ENCODE measurements around the gene NCBP3. TPM values are rescaled to one million over a fixed set of nuclear protein-coding genes. Genes with fewer than 3 reads are reported as not detected.
A peak's percentile ranks its signal among the peaks of the same experiment; 100 is the strongest.

Gene NCBP3
- total RNA-seq, 4 donors from 2014 or later = 15.0 to 33.9 (median 21.9) TPM

GRCh38 chr17:3835410-3836229, 10.4 kb downstream of the NCBP3 start:
- H3K9me3 ChIP-seq = no peaks in the 10 kb centered on the region
- peaks cover 19 to 74% (median 58%) of the 10 kb centered on the region in 4 donors for H3K36me3 ChIP-seq
- TF ChIP-seq CTCF (IDR thresholded peaks at IDR 0.05) (no peak), EP300 (IDR thresholded peaks at IDR 0.05) (no peak), POLR2A (IDR thresholded peaks at IDR 0.05; ENCODE audit: low read depth) (no peak), POLR2AphosphoS5 (IDR thresholded peaks at IDR 0.05) (no peak)
- no peak overlapping the region for H3K27ac ChIP-seq (replicated peaks in 1 of 4)
- H3K4me3 ChIP-seq = no peak overlapping the region
- no peak for DNase-seq (ENCODE audit: extremely low spot score)
- H3K4me1 ChIP-seq = peaks cover 13 to 17% (median 16%) of the 10 kb centered on the region in 4 donors
- intact Hi-C loops (cut with DNase I) = no loop called here
- H3K27me3 ChIP-seq = no peaks in the 10 kb centered on the region
- 81% methylated on average over 14 of the region's 14 CpGs for WGBS

GRCh38 chr17:3834811-3835210, 11.2 kb downstream of the NCBP3 start:
- intact Hi-C loops (cut with DNase I) = no loop called here
- 88% methylated on average over 4 of the region's 4 CpGs for WGBS
- no peak for DNase-seq (ENCODE audit: extremely low spot score)
- Histone ChIP-seq H3K4me3 (no peak overlapping the region), H3K27me3 (no peaks in the 10 kb centered on the region), H3K36me3 (peaks cover 11 to 66% (median 54%) of the 10 kb centered on the region in 4 donors), H3K27ac (replicated peaks in 1 of 4) (no peak overlapping the region), H3K4me1 (peaks cover 13 to 17% (median 15%) of the 10 kb centered on the region in 4 donors), H3K9me3 (no peaks in the 10 kb centered on the region)
- TF ChIP-seq CTCF (IDR thresholded peaks at IDR 0.05) = no peak
- no peak for TF ChIP-seq EP300 (IDR thresholded peaks at IDR 0.05)
- no peak for TF ChIP-seq POLR2AphosphoS5 (IDR thresholded peaks at IDR 0.05)
- no peak for TF ChIP-seq POLR2A (IDR thresholded peaks at IDR 0.05; ENCODE audit: low read depth)

GRCh38 chr17:3828852-3829232, 17.2 kb downstream of the NCBP3 start:
- H3K9me3 ChIP-seq = no peaks in the 10 kb centered on the region
- intact Hi-C loops (cut with DNase I) = loop anchor here (5.0 kb wide), 1 partner anchor 92 kb away; no protein-coding TSS in a partner anchor
- WGBS = 78% methylated on average over 5 of the region's 7 CpGs
- H3K36me3 ChIP-seq = peaks cover 4 to 70% (median 56%) of the 10 kb centered on the region in 4 donors
- peaks cover 13 to 27% (median 21%) of the 10 kb centered on the region in 4 donors for H3K4me1 ChIP-seq
- H3K4me3 ChIP-seq = no peak overlapping the region
- peak overlapping the region; percentile 69 to 85 (median 78) for H3K27ac ChIP-seq (replicated peaks in 1 of 4)
- no peak for TF ChIP-seq EP300 (IDR thresholded peaks at IDR 0.05)
- no peak for TF ChIP-seq POLR2A (IDR thresholded peaks at IDR 0.05; ENCODE audit: low read depth)
- TF ChIP-seq CTCF (IDR thresholded peaks at IDR 0.05) = no peak
- no peak for TF ChIP-seq POLR2AphosphoS5 (IDR thresholded peaks at IDR 0.05)
- DNase-seq (ENCODE audit: extremely low spot score) = no peak
- no peaks in the 10 kb centered on the region for H3K27me3 ChIP-seq

- Histone ChIP-seq H3K27me3 (no peaks in the 10 kb centered on the region), H3K27ac (replicated peaks in 1 of 4) (peak overlapping the region; percentile 69 to 85 (median 78)), H3K36me3 (peaks cover 10 to 70% (median 58%) of the 10 kb centered on the region in 4 donors), H3K4me3 (no peak overlapping the region), H3K9me3 (no peaks in the 10 kb centered on the region), H3K4me1 (peaks cover 13 to 27% (median 21%) of the 10 kb centered on the region in 4 donors)
- TF ChIP-seq POLR2AphosphoS5 (IDR thresholded peaks at IDR 0.05) (peak; percentile 62 to 68), CTCF (IDR thresholded peaks at IDR 0.05) (no peak), POLR2A (IDR thresholded peaks at IDR 0.05; ENCODE audit: low read depth) (no peak), EP300 (IDR thresholded peaks at IDR 0.05) (no peak)
- WGBS = 37% methylated on average over 7 of the region's 7 CpGs
- DNase-seq (ENCODE audit: extremely low spot score) = no peak
- intact Hi-C loops (cut with DNase I) = loop anchor here (5.0 kb wide), 1 partner anchor 91 kb away; no protein-coding TSS in a partner anchor
These were observed 17.7 kb downstream of the NCBP3 start for GRCh38 chr17:3828151-3828851.
